ENCODE results near the gene CCDC107.

Gene CCDC107

GRCh38 chr9:35700942-35701341 lies 42.9 kb downstream of the CCDC107 start:
- no peak overlapping the region for H2AFZ ChIP-seq (ENCODE audit: low read length)
- peaks cover 98% of the 10 kb centered on the region for H3K36me3 ChIP-seq (ENCODE audit: insufficient read depth, low read length)
- H3K79me2 ChIP-seq (ENCODE audit: insufficient read depth, low read length): no peaks in the 10 kb centered on the region
- no peaks in the 10 kb centered on the region for H4K20me1 ChIP-seq (ENCODE audit: insufficient read depth, low read length)
- H3K9me2 ChIP-seq (ENCODE audit: low read depth, low read length): no peaks in the 10 kb centered on the region
- no peaks in the 10 kb centered on the region for H3K9me3 ChIP-seq (ENCODE audit: low read length)
- TF ChIP-seq EZH2 (IDR thresholded peaks at IDR 0.05; ENCODE audit: borderline replicate concordance, low read length) (no peak), CTCF (IDR thresholded peaks at IDR 0.05; ENCODE audit: low read length) (no peak)
- H3K9ac ChIP-seq (ENCODE audit: low read length): no peak overlapping the region
- H3K27ac ChIP-seq (ENCODE audit: low read depth, low read length, poor library complexity, severe bottlenecking): no peak overlapping the region
- H3K4me1 ChIP-seq (ENCODE audit: insufficient read depth, low read length, severe bottlenecking): no peaks in the 10 kb centered on the region
- no peak overlapping the region for H3K4me2 ChIP-seq (ENCODE audit: low read length)
- no peak overlapping the region for H3K4me3 ChIP-seq (ENCODE audit: low read depth, low read length, poor library complexity, severe bottlenecking)
- H3K27me3 ChIP-seq (ENCODE audit: insufficient read depth, low read length): no peaks in the 10 kb centered on the region
- no peaks in the 10 kb centered on the region for H3F3A ChIP-seq (ENCODE audit: insufficient read depth, low read length)

DNA sequence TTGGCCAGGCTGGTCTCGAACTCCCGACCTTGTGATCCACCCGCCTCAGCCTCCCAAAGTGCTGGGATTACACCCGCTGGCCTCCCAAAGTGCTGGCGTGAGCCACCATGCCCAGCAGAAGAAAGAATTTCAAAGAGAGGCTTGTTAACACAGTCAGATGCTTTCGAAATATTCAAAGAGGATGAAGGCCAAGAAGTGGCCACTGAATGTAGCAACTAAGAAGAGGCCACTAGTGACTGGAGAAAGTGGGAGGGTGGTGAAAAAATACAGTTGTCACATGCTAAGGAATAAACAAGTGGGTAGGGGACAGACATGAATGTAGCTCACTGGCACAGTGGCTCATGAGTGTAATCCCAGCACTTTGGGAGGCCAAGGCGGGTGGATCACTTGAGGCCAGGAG lies 44.6 kb downstream of the CCDC107 start:
- peaks cover 99% of the 10 kb centered on the region for H3K36me3 ChIP-seq (ENCODE audit: insufficient read depth, low read length)

DNA sequence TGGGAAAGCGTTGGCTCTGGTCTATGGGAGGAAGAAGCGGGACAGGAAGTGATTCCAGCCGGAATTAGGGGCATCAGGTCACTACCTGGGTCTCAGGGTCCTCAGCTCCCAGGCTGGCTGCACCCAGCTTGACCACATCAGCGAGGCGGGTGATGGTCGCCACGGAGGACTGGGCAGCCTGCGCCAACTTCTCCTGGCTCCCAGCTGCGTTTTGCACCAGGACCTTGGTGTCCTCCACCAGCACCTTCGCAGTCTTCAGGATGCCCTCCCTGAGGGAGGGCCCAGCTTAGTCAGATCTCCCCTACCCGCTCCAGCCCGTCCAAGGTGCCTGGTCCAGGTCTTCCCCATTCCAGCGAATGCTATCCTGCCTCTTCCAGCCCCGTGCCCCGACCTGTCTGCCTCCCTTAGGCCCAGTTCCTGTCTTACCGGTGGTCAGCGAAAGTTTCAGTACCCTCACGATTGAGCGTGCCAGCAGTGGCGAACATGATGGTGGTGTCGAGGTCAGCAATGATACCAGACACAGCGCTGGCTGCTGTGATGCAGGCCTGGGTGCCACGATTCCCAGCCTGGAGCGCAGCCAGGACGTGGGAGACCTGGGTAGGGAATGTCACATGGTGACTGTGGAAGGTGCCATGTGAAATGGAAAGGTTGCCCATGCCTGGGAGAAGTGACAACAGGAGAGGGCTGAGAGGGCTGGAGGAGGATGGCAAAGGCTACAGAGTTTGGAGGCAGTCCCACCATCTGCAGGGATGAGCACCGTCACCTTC lies 46.0 kb downstream of the CCDC107 start:
- Histone ChIP-seq H3K27me3 (ENCODE audit: insufficient read depth, low read length) (no peaks in the 10 kb centered on the region), H3K4me1 (ENCODE audit: insufficient read depth, low read length, severe bottlenecking) (no peaks in the 10 kb centered on the region), H3K9ac (ENCODE audit: low read length) (no peak overlapping the region), H4K20me1 (ENCODE audit: insufficient read depth, low read length) (no peaks in the 10 kb centered on the region), H2AFZ (ENCODE audit: low read length) (no peak overlapping the region), H3K79me2 (ENCODE audit: insufficient read depth, low read length) (no peaks in the 10 kb centered on the region), H3F3A (ENCODE audit: insufficient read depth, low read length) (no peaks in the 10 kb centered on the region), H3K36me3 (ENCODE audit: insufficient read depth, low read length) (peaks cover 99% of the 10 kb centered on the region), H3K4me3 (ENCODE audit: low read depth, low read length, poor library complexity, severe bottlenecking) (no peak overlapping the region), H3K27ac (ENCODE audit: low read depth, low read length, poor library complexity, severe bottlenecking) (no peak overlapping the region), H3K9me3 (ENCODE audit: low read length) (no peaks in the 10 kb centered on the region), H3K9me2 (ENCODE audit: low read depth, low read length) (no peaks in the 10 kb centered on the region), H3K4me2 (ENCODE audit: low read length) (no peak overlapping the region)
- no peak for TF ChIP-seq EZH2 (IDR thresholded peaks at IDR 0.05; ENCODE audit: borderline replicate concordance, low read length)
- no peak for TF ChIP-seq CTCF (IDR thresholded peaks at IDR 0.05; ENCODE audit: low read length)

More for the DNA sequence above, 44.6 kb downstream of the CCDC107 start:
- Histone ChIP-seq H3K9me3 (ENCODE audit: low read length) (no peaks in the 10 kb centered on the region), H3K9ac (ENCODE audit: low read length) (no peak overlapping the region), H3K4me1 (ENCODE audit: insufficient read depth, low read length, severe bottlenecking) (no peaks in the 10 kb centered on the region), H3K9me2 (ENCODE audit: low read depth, low read length) (no peaks in the 10 kb centered on the region), H3F3A (ENCODE audit: insufficient read depth, low read length) (no peaks in the 10 kb centered on the region), H3K79me2 (ENCODE audit: insufficient read depth, low read length) (no peaks in the 10 kb centered on the region), H3K27me3 (ENCODE audit: insufficient read depth, low read length) (no peaks in the 10 kb centered on the region), H3K4me2 (ENCODE audit: low read length) (no peak overlapping the region), H3K27ac (ENCODE audit: low read depth, low read length, poor library complexity, severe bottlenecking) (no peak overlapping the region), H2AFZ (ENCODE audit: low read length) (no peak overlapping the region), H3K4me3 (ENCODE audit: low read depth, low read length, poor library complexity, severe bottlenecking) (no peak overlapping the region), H4K20me1 (ENCODE audit: insufficient read depth, low read length) (no peaks in the 10 kb centered on the region)
- TF ChIP-seq CTCF (IDR thresholded peaks at IDR 0.05; ENCODE audit: low read length) (no peak), EZH2 (IDR thresholded peaks at IDR 0.05; ENCODE audit: borderline replicate concordance, low read length) (no peak)

Data from OCI-LY1 (cell line).